ENCODE results near the gene TCFL5. TPM values are rescaled to one million over a fixed set of nuclear protein-coding genes. Genes with fewer than 3 reads are reported as not detected.

The TCFL5 gene
- total RNA-seq, 1 experiment from 2014 or later = 20.4 TPM

DNA sequence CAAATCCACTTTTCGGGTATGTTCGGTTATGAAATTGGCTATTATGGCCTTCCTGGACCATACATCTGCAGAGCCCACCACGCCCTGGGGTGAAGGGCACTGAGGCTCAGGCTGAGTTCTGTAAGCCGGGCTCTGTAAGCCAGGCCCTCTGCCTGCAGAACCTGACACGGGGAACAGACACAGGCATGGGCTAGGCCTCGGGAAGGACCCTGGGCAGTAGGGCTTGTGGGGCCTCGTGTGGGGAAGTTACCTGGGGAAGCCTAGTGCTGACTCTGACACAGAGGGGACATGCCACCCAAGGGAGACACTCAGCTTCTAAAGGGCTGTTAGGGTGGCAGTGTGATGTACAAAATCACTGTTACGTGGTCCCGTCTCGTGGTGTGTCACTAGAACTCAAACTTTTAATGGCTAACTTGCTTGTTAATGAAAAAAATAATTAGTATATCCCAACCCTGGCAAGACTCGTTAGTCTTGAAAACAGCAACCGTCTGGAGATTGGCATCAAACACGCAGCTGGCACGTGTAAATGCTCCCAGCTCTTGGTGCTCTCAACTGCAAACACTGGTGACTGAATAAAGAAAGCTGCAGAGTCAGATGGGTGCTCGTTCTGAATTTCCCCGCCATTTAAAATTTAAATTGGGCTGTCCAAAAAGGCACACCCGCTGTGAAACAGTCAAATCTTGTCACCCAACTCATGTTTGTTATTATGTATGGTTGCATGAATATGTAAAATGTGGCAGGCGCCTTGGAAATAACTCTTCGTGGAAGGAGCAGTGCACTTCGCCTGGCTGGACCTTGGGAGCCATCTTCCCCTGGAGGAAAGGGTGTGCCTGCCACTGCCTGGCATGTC is 23.6 kb upstream of the TCFL5 start (continued):
- TF ChIP-seq, protein P1, sequence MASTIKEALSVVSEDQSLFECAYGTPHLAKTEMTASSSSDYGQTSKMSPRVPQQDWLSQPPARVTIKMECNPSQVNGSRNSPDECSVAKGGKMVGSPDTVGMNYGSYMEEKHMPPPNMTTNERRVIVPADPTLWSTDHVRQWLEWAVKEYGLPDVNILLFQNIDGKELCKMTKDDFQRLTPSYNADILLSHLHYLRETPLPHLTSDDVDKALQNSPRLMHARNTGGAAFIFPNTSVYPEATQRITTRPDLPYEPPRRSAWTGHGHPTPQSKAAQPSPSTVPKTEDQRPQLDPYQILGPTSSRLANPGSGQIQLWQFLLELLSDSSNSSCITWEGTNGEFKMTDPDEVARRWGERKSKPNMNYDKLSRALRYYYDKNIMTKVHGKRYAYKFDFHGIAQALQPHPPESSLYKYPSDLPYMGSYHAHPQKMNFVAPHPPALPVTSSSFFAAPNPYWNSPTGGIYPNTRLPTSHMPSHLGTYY (CRISPR knock-in tag; IDR thresholded peaks at IDR 0.05) = no peak
- TF ChIP-seq GABPB1 (CRISPR knock-in tag; IDR thresholded peaks at IDR 0.05) = no peak

DNA sequence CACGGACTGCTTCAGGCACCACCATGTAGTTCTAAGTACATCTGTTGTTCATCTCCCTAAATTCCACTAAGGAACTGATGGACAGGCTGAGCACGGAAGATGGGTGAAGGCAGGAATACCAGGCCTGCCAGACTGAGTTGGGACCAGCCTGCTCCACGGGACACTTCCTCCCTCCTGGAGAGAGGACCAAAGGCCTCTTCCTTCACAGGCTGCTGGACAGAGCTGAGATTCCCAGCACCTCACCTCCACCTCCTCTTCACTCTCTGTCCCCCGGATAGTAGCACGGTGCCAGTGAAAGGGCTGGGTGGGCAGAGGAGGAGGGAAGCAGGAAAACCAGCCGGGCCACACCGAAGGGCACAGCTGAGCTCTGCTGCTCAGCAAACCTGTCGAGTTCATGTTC is 22.9 kb upstream of the TCFL5 start:
- H3K27ac Mint-ChIP-seq = peak overlapping the region; percentile 41
- ATAC-seq = peak; percentile 13
- H3K4me1 Mint-ChIP-seq = peaks cover 38% of the 10 kb centered on the region
- ChIA-PET POLR2A (no interaction called here), CTCF (interaction anchor here (0.8 to 1.8 kb wide), 2 partner anchors 9 to 17 kb away, joined by 5 to 6 read pairs; no protein-coding TSS in a partner anchor)
- no peak for DNase-seq (ENCODE audit: low spot score)
- H3K9me3 Mint-ChIP-seq = no peaks in the 10 kb centered on the region
- TF ChIP-seq, protein P2, sequence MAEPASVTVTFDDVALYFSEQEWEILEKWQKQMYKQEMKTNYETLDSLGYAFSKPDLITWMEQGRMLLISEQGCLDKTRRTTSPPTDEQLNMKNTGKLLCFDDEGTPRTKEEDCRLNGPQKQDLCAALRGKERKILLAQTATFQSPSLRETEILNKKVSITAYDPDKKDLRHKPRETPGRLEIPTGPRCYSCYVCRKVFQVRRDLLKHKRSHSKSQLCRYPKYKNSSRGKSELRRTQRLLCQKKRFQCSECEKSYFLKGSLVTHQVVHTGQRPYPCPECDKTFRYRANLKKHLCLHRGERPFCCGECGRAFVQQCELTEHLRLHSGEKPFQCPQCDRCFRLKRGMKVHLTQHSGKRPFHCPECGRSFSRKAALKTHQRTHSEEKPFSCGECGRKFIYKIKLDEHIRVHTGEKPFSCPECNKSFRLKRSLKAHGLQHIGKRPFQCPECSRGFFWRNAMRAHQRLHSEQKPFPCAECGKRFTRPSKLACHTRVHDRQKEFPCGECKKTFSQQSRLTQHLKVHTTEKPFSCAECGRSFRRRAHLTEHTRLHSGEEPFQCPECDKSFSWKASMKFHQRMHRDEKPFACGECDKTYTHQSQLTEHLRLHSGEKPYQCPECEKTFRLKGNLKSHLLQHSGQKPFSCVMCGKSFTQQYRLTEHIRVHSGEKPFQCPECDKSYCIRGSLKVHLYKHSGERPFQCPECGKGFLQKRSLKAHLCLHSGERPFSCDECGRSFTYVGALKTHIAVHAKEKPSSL (CRISPR knock-in tag; conservative IDR thresholded peaks at IDR 0.05) = no peak
- no peak for TF ChIP-seq RORB (CRISPR knock-in tag; IDR thresholded peaks at IDR 0.05)
- 0 out of 2 replicates have a peak, but pooled peaks have one; percentile 31 for TF ChIP-seq ZNF423 (CRISPR knock-in tag; IDR thresholded peaks at IDR 0.05)
- no peaks in the 10 kb centered on the region for H3K27me3 Mint-ChIP-seq (ENCODE audit: low read depth)
- H3K36me3 Mint-ChIP-seq = peaks cover 36% of the 10 kb centered on the region
- no peak overlapping the region for H3K4me3 Mint-ChIP-seq

DNA sequence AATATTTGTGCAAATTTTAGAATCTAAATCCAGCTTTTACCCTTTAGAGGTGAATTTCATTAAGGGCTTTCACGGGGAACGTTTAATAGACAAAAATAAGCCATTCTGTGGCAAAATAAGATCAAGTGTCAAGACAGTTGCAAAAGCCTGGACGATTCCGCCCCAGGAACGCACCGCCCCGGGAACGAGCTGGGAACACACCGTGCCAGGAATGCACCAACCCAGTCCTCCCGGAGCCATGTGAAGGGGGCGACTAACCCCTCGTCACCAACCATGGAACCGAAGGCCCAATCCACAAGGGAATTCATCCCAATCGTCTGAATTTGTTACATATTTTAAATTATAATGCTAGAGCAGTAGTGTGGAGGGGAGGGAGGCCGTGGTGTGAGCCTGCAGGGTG is 20.8 kb upstream of the TCFL5 start:
- TF ChIP-seq, protein P3, sequence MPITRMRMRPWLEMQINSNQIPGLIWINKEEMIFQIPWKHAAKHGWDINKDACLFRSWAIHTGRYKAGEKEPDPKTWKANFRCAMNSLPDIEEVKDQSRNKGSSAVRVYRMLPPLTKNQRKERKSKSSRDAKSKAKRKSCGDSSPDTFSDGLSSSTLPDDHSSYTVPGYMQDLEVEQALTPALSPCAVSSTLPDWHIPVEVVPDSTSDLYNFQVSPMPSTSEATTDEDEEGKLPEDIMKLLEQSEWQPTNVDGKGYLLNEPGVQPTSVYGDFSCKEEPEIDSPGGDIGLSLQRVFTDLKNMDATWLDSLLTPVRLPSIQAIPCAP (CRISPR knock-in tag; IDR thresholded peaks at IDR 0.05) = no peak
- no peak for TF ChIP-seq ZNF232 (CRISPR knock-in tag; IDR thresholded peaks at IDR 0.05)
- no peak for DNase-seq (ENCODE audit: low spot score)
- ChIA-PET CTCF (no interaction called here), POLR2A (no interaction called here)
- Mint-ChIP-seq H3K4me3 (no peak overlapping the region), H3K27me3 (ENCODE audit: low read depth) (no peaks in the 10 kb centered on the region), H3K36me3 (peaks cover 17% of the 10 kb centered on the region), H3K4me1 (peaks cover 45% of the 10 kb centered on the region), H3K27ac (peak overlapping the region; percentile 99; the same call in 1 of the 2 replicates), H3K9me3 (no peaks in the 10 kb centered on the region)
- no peak for ATAC-seq

DNA sequence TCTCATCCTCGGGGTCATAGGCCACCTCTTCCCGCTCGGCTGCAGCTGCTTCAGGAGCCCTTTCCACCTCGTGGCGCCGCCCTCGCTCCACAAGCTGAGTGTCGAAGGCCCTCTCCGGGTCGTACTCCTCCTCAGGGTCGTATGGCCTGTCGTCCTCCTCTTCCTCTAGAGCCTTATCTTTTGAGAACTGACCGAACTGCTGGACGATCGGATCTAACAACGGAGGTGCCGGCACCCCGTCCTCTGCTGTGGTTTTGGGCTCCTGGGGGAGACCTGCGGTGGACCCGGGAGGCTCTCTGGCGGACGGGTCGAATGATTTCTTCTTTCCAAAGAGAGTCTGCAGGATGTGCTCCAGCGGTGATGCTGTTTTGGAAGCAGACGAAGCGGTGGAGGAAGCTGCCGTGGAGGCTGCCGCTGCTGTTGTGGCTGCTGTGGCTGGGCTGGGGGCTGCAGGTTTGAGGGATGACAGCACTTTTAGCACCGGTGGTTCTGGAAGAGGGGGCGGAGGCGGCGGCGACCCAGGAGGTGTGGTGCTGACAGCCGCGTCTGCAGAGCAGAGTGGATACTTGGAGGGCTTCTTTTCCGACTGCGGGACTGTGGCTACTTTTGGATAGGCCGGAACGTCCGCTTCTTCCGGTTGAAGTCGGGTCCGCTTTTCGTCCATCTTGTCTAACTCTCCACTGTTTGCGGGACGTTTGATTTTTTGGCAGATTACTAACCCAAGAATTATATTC is 20.2 kb upstream of the TCFL5 start:
- peak overlapping the region; percentile 99 for H3K27ac Mint-ChIP-seq
- ChIA-PET CTCF (no interaction called here), POLR2A (no interaction called here)
- TF ChIP-seq NR3C1 (CRISPR knock-in tag; conservative IDR thresholded peaks at IDR 0.05; ENCODE audit: low read depth) (no peak), MYBL2 (CRISPR knock-in tag; IDR thresholded peaks at IDR 0.05) (no peak), CREB1 (CRISPR knock-in tag; IDR thresholded peaks at IDR 0.05) (no peak)
- TF ChIP-seq, protein P1 (CRISPR knock-in tag; IDR thresholded peaks at IDR 0.05) = no peak
- TF ChIP-seq, protein P4, sequence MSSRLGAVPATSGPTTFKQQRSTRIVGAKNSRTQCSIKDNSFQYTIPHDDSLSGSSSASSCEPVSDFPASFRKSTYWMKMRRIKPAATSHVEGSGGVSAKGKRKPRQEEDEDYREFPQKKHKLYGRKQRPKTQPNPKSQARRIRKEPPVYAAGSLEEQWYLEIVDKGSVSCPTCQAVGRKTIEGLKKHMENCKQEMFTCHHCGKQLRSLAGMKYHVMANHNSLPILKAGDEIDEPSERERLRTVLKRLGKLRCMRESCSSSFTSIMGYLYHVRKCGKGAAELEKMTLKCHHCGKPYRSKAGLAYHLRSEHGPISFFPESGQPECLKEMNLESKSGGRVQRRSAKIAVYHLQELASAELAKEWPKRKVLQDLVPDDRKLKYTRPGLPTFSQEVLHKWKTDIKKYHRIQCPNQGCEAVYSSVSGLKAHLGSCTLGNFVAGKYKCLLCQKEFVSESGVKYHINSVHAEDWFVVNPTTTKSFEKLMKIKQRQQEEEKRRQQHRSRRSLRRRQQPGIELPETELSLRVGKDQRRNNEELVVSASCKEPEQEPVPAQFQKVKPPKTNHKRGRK (CRISPR knock-in tag; IDR thresholded peaks at IDR 0.05; ENCODE audit: borderline replicate concordance) = no peak
- TF ChIP-seq, protein P5, sequence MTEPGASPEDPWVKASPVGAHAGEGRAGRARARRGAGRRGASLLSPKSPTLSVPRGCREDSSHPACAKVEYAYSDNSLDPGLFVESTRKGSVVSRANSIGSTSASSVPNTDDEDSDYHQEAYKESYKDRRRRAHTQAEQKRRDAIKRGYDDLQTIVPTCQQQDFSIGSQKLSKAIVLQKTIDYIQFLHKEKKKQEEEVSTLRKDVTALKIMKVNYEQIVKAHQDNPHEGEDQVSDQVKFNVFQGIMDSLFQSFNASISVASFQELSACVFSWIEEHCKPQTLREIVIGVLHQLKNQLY (CRISPR knock-in tag; IDR thresholded peaks at IDR 0.05) = no peak
- no peaks in the 10 kb centered on the region for H3K9me3 Mint-ChIP-seq
- H3K4me1 Mint-ChIP-seq = peaks cover 41% of the 10 kb centered on the region
- DNase-seq (ENCODE audit: low spot score) (no peak), ATAC-seq (no peak)
- H3K36me3 Mint-ChIP-seq = peaks cover 11% of the 10 kb centered on the region
- H3K4me3 Mint-ChIP-seq = no peak overlapping the region
- H3K27me3 Mint-ChIP-seq (ENCODE audit: low read depth) = no peaks in the 10 kb centered on the region

All from WTC11 (cell line).